AG20443 (cell line): ENCODE data around the gene MCTP2.
"Not testable (repeated sequence)": the region's sequence is repeated elsewhere in the genome, so short reads cannot be mapped to it uniquely, and the experiment has no call there.

Experiments
- DNase-seq: peaks from one replicate; pipeline ENCODE4 v3.0.0; 2012; ENCODE audit warnings: low spot score, mixed read lengths

MCTP2 gene

DNA sequence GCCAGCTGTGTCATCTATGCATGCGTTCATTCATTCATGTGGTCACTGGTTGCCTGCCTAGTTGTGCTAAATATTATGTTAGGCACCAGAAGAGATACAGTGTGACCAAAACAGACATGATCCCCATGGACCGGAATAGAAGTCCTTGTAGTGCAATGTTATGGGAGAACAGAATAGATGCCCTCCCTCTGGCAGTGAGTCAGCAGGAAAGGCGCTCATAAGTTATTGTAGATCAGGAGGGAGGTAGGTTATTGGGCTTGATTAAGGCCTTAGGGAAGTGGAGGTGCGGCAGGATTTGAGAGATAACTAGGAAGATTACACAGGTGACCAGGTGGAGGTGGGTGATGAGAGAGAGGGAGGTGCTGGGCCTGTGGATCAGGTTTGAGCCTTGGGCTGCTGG is 5.2 kb downstream of the MCTP2 start:
- no peak for DNase-seq

DNA sequence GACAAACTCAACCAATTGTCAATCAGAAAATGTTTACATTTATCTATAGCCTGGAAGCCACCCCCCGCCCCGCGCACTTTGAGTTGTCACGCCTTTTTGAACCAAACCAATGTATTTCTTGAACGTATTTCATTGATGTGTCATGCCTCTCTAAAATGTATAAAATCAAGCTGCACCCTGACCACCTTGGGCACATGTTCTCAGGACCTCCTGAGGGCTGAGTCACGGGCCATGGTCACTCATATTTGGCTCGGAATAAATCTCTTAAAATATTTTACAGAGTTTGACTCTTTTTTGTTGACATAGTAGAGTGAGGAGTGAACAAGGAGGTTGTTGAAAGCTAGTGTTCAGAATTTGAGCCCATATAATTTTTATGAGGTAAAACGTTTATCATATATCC is 6.5 kb downstream of the MCTP2 start:
- no peak for DNase-seq

DNA sequence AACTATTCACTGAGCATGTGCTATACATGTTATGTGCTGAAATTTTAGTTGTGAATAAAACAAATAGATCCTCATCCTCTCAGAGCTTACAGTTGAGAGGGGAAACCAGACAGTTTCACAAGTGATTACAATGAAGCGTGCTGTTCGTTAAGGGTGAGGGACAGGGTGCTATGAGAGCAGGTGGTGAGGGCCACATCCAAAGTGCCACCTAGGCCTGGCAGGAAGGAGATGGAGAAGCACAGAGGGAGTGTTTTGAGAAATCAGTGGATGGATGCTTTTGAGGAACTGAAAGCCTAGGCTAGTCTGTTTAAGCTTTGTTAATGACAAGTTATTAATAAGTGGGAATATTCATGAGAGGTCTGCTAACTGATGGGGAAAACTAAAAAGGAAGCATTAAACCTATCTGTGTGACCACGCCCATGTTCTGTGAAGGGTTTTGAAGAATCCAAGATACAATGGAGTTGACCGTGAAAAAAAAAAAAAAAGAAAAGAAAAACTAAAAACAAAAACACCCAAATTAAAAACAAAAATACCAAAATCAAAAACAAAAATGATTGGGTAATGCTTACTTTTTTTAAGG is 7.3 kb downstream of the MCTP2 start:
- DNase-seq = no peak

DNA sequence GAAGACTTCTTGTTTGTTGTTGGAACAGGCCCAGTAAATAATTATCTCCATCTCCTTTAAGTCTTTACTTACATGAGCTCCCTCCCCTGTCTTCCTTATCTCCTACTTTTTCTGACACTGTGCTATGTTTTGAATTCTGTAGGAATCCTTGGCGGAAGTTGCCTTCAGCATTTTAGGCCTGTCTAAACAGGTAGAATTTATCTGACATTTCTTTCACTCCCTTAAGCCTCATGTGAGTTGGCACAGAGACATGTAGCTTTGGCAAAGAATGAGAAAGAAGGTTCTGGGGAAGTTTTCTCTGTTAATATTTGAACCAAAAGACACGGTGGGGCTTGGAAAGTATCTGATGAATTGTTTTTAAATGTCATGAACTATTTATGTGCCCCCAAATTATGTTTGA is 8.1 kb downstream of the MCTP2 start:
- no peak for DNase-seq

DNA sequence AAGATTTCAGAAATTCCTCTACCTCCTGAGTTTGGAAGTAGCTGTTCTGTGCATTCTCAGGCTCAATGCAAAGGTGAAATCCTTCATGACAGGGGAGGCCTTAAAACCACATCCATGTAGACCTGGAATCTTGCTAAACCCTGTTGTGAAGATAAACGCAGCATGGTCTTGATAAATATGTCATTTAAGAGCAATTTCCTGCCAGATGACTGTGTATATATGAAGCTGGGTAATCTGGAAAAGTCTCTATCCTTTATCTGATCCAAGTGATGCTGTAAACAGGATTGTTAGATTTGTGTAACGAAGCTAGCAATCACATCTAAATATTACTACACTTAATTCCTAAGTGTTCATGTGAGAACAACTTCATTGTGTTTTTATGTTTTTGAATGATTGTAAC is 9.1 kb downstream of the MCTP2 start:
- DNase-seq = no peak

DNA sequence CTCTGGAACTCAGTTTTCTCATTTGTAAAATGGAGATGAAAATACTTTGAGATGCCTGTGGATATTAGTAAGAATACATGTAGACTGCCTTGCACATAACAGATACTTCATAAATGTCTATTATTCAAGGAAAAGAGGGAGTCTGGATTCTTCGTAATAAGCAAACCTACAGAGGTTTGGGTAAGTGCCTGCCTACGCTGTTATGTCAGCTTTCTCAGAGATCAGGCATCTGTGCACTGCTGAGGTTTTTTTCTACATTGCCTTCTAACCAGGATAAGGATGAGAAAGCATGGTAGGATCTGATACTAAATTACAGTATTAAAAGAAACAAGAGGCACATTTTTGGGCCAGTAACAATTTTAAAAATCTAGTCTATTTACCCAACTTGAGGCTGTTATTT is 10.9 kb downstream of the MCTP2 start:
- no peak for DNase-seq

DNA sequence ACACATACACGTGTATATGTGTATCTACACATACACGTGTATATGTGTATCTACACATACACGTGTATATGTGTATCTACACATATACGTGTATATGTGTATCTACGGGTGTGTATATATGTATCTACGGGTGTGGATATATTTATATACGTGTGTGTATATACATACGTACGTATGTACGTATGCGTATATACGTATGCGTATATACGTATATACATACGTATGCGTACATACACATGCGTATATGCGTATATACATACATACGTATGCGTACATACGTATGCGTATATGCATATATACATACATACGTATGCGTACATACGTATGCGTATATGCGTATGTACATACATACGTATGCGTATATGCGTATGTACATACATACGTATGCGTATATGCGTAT is 11.6 kb downstream of the MCTP2 start:
- not testable (repeated sequence) for DNase-seq

DNA sequence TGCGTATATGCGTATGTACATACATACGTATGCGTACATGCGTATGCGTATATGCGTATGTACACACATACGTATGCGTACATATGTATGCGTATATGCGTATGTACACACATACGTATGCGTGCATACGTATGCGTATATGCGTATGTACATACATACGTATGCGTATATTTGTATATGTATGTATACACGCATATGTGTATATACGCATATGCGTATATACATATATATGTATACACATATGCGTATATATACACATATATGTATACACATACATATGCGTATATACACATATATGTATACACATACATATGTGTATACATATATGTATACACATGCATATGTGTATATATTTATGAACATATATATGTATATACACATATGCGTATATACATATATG is 12.1 kb downstream of the MCTP2 start:
- DNase-seq = no peak

DNA sequence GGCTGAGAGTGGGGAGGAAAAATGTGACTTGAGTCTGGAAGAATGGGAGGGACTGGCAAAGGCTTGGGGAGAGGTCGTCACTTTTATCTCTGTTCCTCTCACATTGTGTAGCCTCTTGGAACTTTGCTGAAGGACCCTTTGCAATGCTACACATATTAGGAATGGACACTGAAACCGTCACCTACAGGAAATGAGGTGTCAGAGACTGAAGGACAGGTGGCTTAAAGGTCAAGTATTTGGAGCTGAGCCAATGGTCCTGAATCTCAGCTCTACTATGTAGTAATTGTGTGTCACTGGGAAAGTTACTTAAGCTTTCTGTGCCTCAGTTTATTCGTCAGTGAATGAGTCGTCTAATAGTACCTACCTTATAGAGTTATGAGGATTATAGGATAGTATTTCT is 14.7 kb downstream of the MCTP2 start:
- no peak for DNase-seq

DNA sequence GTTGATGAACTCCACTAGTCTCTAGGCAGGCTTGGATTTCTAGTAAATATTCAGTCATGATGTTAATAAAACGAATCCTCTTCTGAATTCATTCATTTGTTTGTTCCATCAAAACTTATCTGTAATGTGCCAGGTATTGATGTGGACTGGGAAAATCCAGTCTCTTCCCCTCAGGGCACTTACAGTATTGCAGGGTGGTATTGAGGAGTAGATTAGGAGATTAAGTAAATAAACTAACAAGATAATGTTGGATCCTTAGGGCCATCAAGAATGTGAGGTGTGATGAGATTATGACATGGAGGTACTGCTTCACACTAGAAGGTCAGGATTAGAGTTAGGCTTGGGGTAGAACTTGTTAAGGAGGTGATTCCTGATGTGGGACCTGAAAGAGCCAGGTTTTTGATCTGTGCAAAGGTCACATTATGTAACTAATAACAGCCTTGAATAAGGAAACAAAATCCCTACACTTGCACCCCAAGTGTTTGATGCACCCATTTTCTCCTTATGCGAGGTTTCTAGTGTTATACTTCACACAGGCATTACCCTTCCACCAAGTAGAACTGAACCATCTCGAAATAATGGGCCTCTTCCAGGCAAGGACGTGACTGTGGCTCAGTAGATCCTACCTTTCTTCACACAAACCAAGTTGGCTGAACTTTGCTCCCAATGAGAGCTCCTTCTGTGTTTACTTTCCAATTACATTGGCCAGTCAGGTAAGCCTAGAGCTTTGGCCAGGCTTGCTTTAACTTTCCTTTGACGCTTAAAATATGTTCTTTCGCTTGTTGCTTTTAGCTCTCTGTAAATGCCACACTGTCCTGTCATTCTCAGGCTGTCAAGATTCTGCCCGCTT is 16.7 kb downstream of the MCTP2 start:
- DNase-seq = no peak

DNA sequence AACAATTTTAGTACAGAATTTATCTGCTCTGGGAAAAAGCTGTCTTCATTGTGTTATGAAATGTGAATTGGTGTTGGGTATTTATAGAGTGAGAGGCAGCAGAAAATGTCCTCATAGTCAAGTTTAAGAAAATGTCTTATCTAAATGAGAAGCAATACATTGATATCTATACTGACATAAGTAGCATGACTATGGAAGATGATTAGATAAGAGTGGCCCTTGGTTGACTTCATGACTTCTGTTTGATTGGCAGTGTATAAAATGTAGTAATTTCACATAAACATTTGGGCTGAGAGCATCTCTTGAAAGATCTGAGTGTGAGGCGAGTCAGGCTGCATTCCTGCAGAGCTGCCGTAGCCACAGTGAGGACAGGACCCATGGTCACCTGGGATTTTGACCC is 19.4 kb downstream of the MCTP2 start:
- no peak for DNase-seq

DNA sequence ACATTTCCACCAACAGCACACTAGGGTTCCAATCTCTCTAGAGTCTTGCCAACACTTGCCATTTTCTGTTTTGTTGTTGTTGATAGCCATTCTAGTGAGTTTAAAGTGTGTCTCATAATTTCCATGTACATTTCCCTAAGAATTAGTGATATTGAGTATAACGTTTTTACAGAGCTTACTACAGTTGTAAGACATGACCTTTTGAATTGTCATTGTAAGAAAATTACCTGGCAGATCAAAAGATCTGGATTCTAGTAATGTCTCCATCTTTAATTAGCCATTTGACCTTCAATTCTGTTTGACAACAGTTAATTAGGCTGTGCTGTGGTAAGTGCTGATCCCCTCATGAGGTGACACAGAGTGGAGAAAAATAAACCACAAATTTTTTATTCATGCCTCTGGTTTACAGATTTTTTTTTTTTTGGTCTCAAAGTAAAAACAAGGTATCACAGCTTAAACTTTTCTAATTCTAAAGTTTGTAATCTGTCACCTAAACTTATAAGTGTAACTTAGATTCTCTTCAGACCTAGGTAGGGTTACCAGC is 20.9 kb downstream of the MCTP2 start:
- no peak for DNase-seq

DNA sequence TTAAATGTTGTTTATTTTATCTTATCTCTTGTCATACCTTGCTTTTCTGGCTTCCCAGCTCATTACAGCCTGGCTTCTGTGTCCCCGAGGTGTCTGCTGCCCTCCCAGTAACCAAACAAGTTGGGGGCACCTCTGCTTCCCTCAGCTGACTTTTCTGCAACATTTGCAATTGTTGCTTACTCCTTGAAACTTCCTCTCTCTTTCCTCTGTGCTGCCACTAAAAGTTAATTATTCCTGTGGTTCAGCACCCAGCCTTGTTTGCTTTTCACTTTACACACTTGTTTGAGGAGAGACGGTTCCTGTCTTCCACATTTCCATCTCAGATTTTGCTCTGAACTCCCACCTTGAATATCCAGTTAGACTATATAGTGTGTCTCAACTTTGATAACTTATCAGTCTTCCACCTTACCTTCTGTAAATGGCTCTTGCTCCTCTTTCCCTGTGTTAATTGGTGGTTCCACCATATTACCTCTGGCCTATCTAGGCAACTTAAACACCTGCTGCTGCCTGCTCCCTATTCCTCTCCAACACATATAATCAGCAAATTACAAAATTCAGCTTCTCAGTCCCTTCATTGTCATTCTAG is 21.6 kb downstream of the MCTP2 start:
- no peak for DNase-seq

DNA sequence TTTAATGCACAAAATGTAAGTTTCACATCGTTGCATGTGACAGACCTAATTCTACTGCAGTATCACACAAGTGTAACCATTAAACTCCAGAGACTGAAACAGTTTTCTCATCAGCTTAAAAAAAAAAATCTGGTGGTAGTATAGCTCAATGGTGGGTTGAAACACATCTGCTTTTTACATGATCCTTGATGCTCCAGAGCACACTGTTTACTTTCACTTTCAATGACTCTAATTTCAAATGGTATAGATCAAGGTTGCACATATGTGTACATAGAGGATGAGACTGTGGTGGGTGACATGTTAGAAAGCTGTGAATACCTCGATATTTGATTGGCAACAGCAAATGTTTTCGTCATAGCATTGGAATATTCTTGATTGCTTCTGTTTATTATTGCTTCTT is 22.4 kb downstream of the MCTP2 start:
- no peak for DNase-seq

DNA sequence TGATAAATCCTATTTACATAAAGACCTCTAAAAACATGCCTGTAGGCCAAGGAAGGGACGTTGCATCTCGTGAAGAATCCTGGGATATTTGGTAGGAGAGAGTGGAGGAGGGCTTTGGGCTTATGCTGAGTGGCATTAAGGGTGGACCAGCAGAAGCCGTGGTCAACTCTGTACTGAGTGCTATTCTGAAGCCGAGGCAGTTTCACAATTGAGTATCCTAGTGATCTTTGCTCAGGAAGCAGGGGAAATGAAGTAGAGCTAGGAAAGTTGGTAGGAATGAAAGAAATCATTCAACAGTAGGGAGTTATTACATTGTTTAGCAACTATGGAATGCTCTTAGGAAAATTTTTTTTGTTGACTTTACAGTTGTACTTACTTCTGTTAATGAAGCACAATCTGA is 24.2 kb downstream of the MCTP2 start:
- no peak for DNase-seq

DNA sequence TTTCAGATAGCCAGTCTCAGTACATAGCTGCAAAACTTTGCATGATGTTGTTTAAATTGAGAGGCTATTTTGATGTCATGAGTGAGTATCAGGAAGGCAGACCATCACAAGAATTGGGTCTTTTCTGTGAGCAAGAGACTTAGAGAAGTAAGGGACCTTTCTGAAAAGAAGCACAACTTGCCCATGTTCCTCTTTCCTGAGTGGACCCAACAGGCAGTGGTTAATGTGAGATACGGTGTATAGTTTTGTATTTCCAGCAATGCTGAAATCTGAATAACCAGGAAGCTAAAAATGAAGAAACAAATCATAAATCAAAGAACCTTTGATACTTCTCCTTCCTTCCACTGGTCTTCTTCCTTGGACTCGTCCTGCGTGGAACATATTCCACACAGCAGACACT is 25.1 kb downstream of the MCTP2 start:
- DNase-seq = no peak

DNA sequence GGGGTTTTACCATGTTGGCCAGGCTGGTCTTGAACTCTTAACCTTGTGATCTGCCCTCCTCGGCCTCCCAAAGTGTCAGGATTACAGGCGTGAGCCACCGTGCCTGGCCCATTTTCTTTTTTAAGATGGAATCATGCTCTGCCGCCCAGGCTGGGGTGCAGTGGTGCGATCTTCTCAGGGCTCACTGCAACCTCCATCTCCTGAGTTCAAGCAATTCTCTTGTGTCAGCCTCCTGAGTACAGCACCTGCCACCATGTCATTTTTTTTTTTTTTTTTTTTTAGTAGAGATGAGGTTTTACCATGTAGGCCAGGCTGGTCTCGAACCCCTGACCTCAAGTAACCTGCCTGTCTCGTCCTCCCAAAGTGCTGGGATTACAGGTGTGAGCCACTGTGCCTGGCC is 26.4 kb downstream of the MCTP2 start:
- DNase-seq = not testable (repeated sequence)

DNA sequence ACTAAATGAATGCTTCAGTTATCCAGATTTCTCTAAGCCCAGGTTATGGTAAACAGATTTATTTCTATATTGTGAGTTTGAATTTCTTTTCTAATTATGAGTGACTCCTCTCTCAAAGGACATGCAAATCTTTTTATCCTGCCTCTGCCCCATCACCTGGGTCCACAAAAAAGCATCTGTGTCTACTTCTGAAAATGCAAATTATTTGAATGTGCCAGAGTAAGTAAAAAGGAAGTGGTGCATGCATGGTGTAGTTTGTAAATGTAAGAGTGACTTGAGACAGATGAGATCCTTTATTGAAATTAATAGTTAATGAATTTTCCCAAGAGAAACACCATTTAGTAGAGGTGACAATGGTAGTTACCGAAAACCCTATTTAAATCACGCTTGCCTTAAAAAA is 26.9 kb downstream of the MCTP2 start:
- DNase-seq = no peak

DNA sequence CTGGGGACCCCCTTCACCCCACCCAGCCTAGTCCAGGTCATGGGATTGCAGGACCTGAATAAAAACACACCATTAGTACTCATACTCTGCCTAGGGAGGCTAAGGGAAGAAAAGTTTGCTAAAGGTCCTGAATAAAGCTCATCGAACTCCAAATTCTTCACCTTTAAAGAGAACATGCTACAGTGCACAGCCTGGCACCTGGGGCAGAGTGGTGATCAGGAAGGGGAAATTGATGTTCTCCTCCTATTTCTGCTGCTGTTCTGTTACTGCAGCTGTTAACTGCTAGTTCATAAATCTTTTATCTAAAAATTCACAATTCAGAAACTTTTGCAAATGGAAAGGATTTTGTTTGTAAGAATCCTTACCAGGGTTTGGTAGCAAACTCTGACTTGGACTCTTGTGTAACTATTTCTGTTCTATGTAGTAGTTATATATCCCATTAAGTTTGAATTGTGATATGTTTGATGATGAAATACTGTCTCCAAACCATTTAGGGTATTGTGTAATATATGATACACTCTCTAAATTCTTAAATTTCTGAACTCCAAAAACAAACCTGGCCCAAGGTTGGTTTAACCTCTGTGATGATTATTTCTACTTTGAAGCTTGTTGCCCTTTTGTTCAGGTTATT is 27.9 kb downstream of the MCTP2 start:
- no peak for DNase-seq

DNA sequence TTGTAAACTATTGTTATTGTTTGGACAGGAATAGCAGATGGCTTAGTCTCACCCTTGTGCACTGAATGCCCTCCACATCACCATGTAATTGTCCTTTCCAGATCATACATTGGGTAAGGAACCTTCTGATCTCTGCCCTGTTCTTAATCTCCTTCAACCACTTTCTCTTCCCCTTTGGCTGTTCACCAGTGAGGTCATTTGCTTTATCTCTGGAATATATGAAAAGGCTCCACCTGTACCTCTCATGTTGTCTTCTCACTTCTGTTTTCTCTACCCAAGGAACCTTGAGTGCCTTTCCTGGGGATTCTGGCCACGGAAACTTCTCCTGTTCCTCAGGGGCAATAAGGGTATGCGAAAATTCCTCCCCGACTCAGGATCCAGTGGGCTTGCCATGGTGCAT is 28.5 kb downstream of the MCTP2 start:
- DNase-seq = no peak

DNA sequence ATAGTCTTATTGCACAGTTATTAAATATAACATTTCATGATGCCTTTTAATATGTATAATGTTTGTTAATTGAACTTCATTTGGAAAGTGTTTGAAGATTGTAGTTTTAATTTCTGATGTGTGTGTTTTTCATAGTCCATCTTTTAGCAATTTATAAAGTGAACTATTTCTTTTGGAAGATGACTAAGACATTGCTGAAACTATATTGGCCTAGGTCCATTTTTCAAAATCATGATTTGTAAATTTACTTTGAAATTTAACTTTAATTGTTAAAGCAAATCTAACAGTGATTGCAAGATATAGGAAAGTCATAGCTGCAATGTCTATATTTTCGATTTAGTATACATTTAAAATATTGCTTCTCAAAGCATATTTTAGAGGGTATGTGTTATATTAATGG is 30.8 kb downstream of the MCTP2 start:
- DNase-seq = no peak

DNA sequence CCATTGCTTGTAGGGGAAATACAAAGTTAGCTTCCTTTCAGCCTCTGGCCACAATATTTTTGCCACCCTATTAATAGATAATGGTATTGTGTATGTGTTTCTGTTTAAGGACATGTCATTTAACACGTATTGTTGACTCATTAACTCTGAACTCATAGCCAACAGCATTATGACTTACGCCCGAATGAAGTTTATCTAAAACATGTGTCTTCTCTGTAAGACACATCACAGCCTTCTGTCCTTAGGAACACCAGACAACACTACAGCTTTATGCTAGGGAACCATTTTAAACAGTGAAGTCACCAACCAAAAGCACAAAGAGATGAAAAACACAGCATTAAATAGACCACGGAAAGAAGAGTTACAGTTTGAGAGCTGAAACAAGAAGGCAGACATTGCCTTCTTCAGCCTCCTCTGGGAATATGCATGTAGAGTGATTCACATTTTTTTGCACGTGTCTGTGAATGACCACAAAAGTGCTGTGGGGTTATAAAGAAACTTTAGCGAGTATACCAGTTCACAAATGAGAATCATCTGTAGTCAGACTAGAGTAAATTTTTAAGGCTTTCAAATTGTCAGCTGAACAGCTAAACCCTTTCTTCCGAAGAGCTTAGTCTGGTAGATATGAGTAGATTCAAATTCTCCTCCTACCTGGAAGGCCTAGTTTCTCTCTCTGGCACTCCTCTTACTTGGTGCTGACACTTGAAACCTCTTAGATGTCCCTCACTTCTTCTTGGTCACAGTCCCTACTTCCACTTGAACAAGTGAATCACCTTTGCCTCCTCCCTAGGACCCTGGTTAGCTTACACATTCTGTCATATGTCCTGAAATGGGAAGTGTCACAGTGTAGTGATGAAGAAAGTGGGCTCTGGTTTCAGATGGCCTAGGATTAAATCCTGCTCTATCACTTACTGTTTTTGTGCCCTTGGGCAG is 32.2 kb downstream of the MCTP2 start:
- DNase-seq = peak; percentile 20
